SK-N-SH (cell line): ENCODE data around the gene ZNF747. TPM values are rescaled to one million over a fixed set of nuclear protein-coding genes. Genes with fewer than 3 reads are reported as not detected.
"Not testable (repeated sequence)": the region's sequence is repeated elsewhere in the genome, so short reads cannot be mapped to it uniquely, and the experiment has no call there.

Experiments used
- CTCF ChIA-PET: fragments of 300-600, 350-600 bp; formaldehyde crosslinking; extraction: SDS; loops from one replicate; lab custom pipeline; 2021; lab: Yijun Ruan, JAX
- POLR2A ChIA-PET: fragments of 350-600 bp; sonication (Branson Sonifier 250); formaldehyde crosslinking; extraction: SDS; loops from one replicate; lab custom pipeline; 2020; ENCODE audit warnings: antibody characterized with exemption, inconsistent platforms; lab: Yijun Ruan, JAX
- DNase-seq: peaks from one replicate; pipeline ENCODE4 v3.0.0; 2012
- H2AFZ ChIP-seq: fragments of 200-600 bp; sonication (generic); 2 replicates; pipeline ENCODE4 v1.8.1; 2016; ENCODE audit warnings: antibody characterized with exemption, mild to moderate bottlenecking, low read depth
- H3F3A ChIP-seq: fragments of 200-600 bp; sonication (generic); replicated peaks from 2 replicates; pipeline ENCODE3; 2016; ENCODE audit warnings: antibody characterized with exemption, mild to moderate bottlenecking; ENCODE audit not compliant: insufficient read depth
- H3K27ac ChIP-seq, 2 experiments: fragments of 200-500 bp in 1 of 2; fragments of 200-600 bp in 1 of 2; sonication (Bioruptor generic) in 1 of 2; sonication (generic), shearing (Covaris generic) in 1 of 2; 2 replicates each; pipeline versions ENCODE4 v1.5.1 to v1.6.1; 2014 to 2016; ENCODE audit warnings: low read depth in 2 of 2, inconsistent platforms in 1 of 2, low read length in 1 of 2, mild to moderate bottlenecking in 1 of 2, mixed read lengths in 1 of 2
- H3K27me3 ChIP-seq: fragments of 200-600 bp; sonication (generic), shearing (Covaris generic); 2 replicates; pipeline ENCODE4 v1.6.1; 2016; ENCODE audit warnings: mixed run types; ENCODE audit not compliant: insufficient read depth
- H3K36me3 ChIP-seq, 2 experiments: fragments of 200-500 bp in 1 of 2; fragments of 200-600 bp in 1 of 2; sonication (Bioruptor generic) in 1 of 2; sonication (generic) in 1 of 2; replicated peaks in 1 of 2; 2 replicates each; pipeline versions ENCODE3 to v1.5.1; 2014 to 2016; ENCODE audit warnings: low read length in 1 of 2, mild to moderate bottlenecking in 1 of 2; ENCODE audit not compliant: insufficient read depth in 2 of 2, control insufficient read depth in 1 of 2
- H3K4me1 ChIP-seq, 2 experiments: fragments of 200-500 bp in 1 of 2; fragments of 200-600 bp in 1 of 2; sonication (Bioruptor generic) in 1 of 2; sonication (generic), shearing (Covaris generic) in 1 of 2; 2 replicates each; pipeline versions ENCODE4 v1.5.1 to v1.6.1; 2014 to 2016; ENCODE audit warnings: low read depth in 1 of 2, low read length in 1 of 2, mixed run types in 1 of 2; ENCODE audit not compliant: insufficient read depth in 2 of 2, control insufficient read depth in 1 of 2
- H3K4me2 ChIP-seq: fragments of 200-600 bp; sonication (generic), shearing (Covaris generic); 2 replicates; pipeline ENCODE4 v1.6.1; 2017; ENCODE audit warnings: mixed run types
- H3K4me3 ChIP-seq, 2 experiments: fragments of 200-500 bp in 1 of 2; fragments of 200-600 bp in 1 of 2; sonication (Bioruptor generic) in 1 of 2; sonication (generic), shearing (Covaris generic) in 1 of 2; 2 replicates each; pipeline versions ENCODE4 v1.5.1 to v1.8.1; 2014 to 2016; ENCODE audit warnings: low read depth in 2 of 2, inconsistent platforms in 1 of 2, low read length in 1 of 2, mild to moderate bottlenecking in 1 of 2, mixed read lengths in 1 of 2, moderate library complexity in 1 of 2
- H3K79me2 ChIP-seq: fragments of 200-600 bp; sonication (generic); 2 replicates; pipeline ENCODE4 v1.8.1; 2017; ENCODE audit warnings: mild to moderate bottlenecking; ENCODE audit not compliant: insufficient read depth
- H3K9ac ChIP-seq: fragments of 200-600 bp; sonication (generic); 2 replicates; pipeline ENCODE4 v1.6.1; 2017; ENCODE audit warnings: mixed run types
- H3K9me2 ChIP-seq: fragments of 200-600 bp; sonication (generic); 2 replicates; pipeline ENCODE4 v1.6.1; 2017; ENCODE audit warnings: mixed run types
- H3K9me3 ChIP-seq: fragments of 200-600 bp; sonication (generic); 2 replicates; pipeline ENCODE4 v1.6.1; 2017; ENCODE audit warnings: mixed run types, mild to moderate bottlenecking, moderate library complexity
- H4K20me1 ChIP-seq: fragments of 200-600 bp; sonication (generic); 2 replicates; pipeline ENCODE4 v1.6.1; 2017; ENCODE audit warnings: mild to moderate bottlenecking, mixed run types; ENCODE audit not compliant: insufficient read depth
- FOXM1 ChIP-seq: IDR thresholded peaks from 2 replicates; pipeline ENCODE4 v1.4.0; 2012; ENCODE audit warnings: low read depth, mild to moderate bottlenecking
- GABPA ChIP-seq: IDR thresholded peaks from 2 replicates; pipeline ENCODE4 v1.4.0; 2012; ENCODE audit warnings: low read depth, mild to moderate bottlenecking
- IRF3 ChIP-seq: fragments of 150-350 bp; IDR thresholded peaks from 2 replicates; pipeline ENCODE4 v1.6.1; 2016; ENCODE audit warnings: mild to moderate bottlenecking, low read depth, low read length
- MAX ChIP-seq: IDR thresholded peaks from 2 replicates; pipeline ENCODE4 v1.4.0; 2012; ENCODE audit warnings: low read depth
- MEF2A ChIP-seq: IDR thresholded peaks from 2 replicates; pipeline ENCODE4 v1.4.0; 2012; ENCODE audit warnings: low read depth, borderline replicate concordance
- MXI1 ChIP-seq: IDR thresholded peaks from 2 replicates; pipeline ENCODE4 v1.6.1; 2012; ENCODE audit warnings: mild to moderate bottlenecking, low read depth, low read length, improper control_type of control experiment
- NFIC ChIP-seq: IDR thresholded peaks from 2 replicates; pipeline ENCODE4 v1.4.0; 2012; ENCODE audit warnings: borderline replicate concordance
- POLR2AphosphoS5 ChIP-seq: IDR thresholded peaks from 2 replicates; pipeline ENCODE4 v1.6.1; 2012; ENCODE audit warnings: low read depth, low read length
- RXRA ChIP-seq: IDR thresholded peaks from 2 replicates; pipeline ENCODE4 v1.4.0; 2012; ENCODE audit warnings: low read depth, mild to moderate bottlenecking, borderline replicate concordance
- TCF12 ChIP-seq: IDR thresholded peaks from 2 replicates; pipeline ENCODE4 v1.4.0; 2012
- TEAD4 ChIP-seq: IDR thresholded peaks from 2 replicates; pipeline ENCODE4 v1.4.0; 2012; ENCODE audit warnings: mild to moderate bottlenecking, borderline replicate concordance; ENCODE audit not compliant: insufficient read depth
- WGBS: methylation state at CpG from one replicate; pipeline ENCODE4 v1.1.6; 2017; ENCODE audit warnings: low lambda C conversion rate; 5-methylcytosine and 5-hydroxymethylcytosine counted together
- polyA plus RNA-seq, 3 experiments: library from polyadenylated mRNA; depleted of rRNA; stranded (reverse); fragments of >200 nt; gene quantifications; 2 replicates each; pipeline ENCODE4 v1.2.3, GENCODE V29; 2012
- TF ChIP-seq, protein P1 (sequence below): fragments of 150-350 bp; IDR thresholded peaks from 2 replicates; pipeline ENCODE4 v1.6.1; 2017; ENCODE audit warnings: antibody characterized with exemption, low read length, low read depth, borderline replicate concordance

ZNF747 gene
- polyA plus RNA-seq, 1 of the 3 experiments (the other 2 are of a cell fraction), result 5.8 TPM

DNA sequence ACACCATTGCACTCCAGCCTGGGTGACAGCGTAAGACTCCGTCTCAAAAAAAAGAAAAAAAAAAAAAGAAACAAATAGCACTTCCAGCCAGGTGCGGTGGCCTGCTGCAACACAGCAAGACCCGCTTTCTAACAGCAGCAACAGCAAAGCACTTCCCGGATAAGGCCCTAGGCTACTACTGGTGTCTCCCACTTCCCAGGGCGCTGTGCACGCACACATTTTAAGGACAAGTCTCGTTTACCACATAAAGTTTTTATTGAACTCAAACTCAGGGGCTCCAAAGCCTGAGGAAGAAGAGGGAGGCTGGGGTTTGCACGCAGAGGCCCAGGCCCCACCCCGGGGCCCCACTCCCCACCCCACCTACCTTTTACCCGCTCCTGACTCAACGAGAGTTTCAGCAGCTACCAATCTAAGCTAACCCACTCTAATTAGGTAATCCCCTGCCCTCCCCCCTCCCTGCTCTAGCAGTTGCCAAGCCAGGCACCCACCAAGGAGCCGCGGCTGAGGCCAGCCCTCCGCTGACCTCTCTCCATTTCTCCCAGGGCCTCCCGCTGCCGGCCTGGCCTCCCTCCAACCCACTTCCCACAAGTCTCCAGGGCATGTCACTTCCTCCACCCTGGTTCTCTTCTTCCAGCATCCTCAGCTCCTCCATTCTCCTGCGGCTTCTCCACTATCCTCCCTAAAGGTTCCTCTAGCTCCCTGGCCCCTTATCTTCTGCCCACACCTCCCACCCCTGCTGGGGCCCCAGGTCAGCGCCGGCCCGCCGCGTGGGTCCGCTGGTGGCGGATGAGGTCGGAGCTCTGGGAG lies 10.7 kb downstream of the ZNF747 start:
- H3F3A ChIP-seq, result no peaks in the 10 kb centered on the region
- H3K4me3 ChIP-seq, result no peak overlapping the region
- H3K27me3 ChIP-seq, result no peaks in the 10 kb centered on the region
- no peaks in the 10 kb centered on the region for H3K9me3 ChIP-seq
- no peaks in the 10 kb centered on the region for H4K20me1 ChIP-seq
- DNase-seq, result no peak
- H3K9me2 ChIP-seq, result no peaks in the 10 kb centered on the region
- H3K27ac ChIP-seq, result no peak overlapping the region
- H3K79me2 ChIP-seq, result no peaks in the 10 kb centered on the region
- H3K4me2 ChIP-seq, result no peak overlapping the region
- CTCF ChIA-PET, result interaction anchor here (0.9 to 2.5 kb wide), 5 partner anchors 11 to 94 kb away, joined by 3 to 12 read pairs (median 3); partner anchors contain the start of genes DCTPP1 and ZNF747
- H3K9ac ChIP-seq, result no peak overlapping the region
- H3K36me3 ChIP-seq, result peaks cover 0 to 6% of the 10 kb centered on the region in 2 experiments
- H2AFZ ChIP-seq, result no peak overlapping the region
- WGBS, result 92% methylated on average over 26 of the region's 26 CpGs
- TF ChIP-seq MEF2A (no peak), POLR2AphosphoS5 (0 out of 2 replicates have a peak, but pooled peaks have one; percentile 5), TEAD4 (no peak)
- POLR2A ChIA-PET, result interaction anchor here (0.6 to 2.1 kb wide), 3 partner anchors 8 to 67 kb away, joined by 3 to 5 read pairs (median 4); no protein-coding TSS in a partner anchor
- H3K4me1 ChIP-seq, result peaks cover 6 to 11% of the 10 kb centered on the region in 2 experiments; a peak in 3 of 4 replicates

GRCh38 chr16:30522702-30523463 lies 11.8 kb downstream of the ZNF747 start:
- H3K36me3 ChIP-seq, H2AFZ ChIP-seq, H3K9me2 ChIP-seq, H3K9ac ChIP-seq, H3K4me3 ChIP-seq, H3K79me2 ChIP-seq, H3K4me2 ChIP-seq, H3K27me3 ChIP-seq, H3F3A ChIP-seq, H3K27ac ChIP-seq, H4K20me1 ChIP-seq, H3K9me3 ChIP-seq, H3K4me1 ChIP-seq, DNase-seq: not testable (repeated sequence)
- ChIA-PET POLR2A (interaction anchor here (0.6 kb wide), 1 partner anchor 871 kb away, joined by 5 read pairs; no protein-coding TSS in a partner anchor), CTCF (interaction anchor here (1.6 kb wide), 1 partner anchor 93 kb away, joined by 3 read pairs; the partner anchor contains the start of gene DCTPP1)
- 93% methylated on average over 11 of the region's 12 CpGs for WGBS

DNA sequence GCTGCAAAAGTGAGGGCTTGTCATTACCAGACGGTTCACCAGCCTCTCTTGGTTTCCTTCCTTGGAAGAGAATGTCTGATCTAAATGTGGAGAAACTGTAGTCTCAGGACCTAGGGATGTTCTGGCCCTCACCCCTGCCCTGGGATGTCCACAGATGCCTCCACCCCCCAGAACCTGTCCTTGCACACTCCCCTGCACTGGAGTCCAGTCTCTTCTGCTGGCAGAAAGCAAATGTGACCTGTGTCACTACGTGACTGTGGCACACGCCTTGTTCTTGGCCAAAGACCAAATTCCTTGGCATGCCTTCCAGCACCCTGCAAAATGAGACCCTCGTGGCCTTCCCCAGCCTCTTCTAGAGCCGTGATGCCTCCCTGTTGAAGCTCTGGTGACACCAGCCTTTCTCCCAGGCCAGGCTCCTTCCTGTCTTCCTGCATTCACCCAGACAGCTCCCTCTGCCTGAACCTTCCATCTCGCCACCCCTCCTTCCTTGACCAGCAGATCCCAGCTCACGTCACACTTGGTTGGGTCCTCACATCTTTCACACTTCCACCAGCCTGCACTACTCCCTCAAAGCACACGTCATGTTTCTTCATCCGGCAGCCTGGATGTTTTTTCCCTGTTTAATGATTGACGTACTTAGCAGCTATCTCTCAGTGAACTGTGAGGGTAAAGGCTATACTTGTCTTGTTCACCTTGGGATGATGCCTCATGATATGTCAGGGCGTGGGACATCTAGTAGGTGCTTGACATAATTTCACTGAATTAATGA lies 12.6 kb downstream of the ZNF747 start:
- no peaks in the 10 kb centered on the region for H3K9me3 ChIP-seq
- H3K9ac ChIP-seq, result no peak overlapping the region
- H3F3A ChIP-seq, result no peaks in the 10 kb centered on the region
- ChIA-PET POLR2A (interaction anchor here (0.6 kb wide), 1 partner anchor 871 kb away, joined by 5 read pairs; no protein-coding TSS in a partner anchor), CTCF (no interaction called here)
- no peaks in the 10 kb centered on the region for H3K79me2 ChIP-seq
- TF ChIP-seq TEAD4 (no peak), NFIC (no peak), GABPA (no peak), MEF2A (no peak), MXI1 (no peak), RXRA (no peak), POLR2AphosphoS5 (no peak), MAX (no peak), TCF12 (no peak), FOXM1 (no peak), IRF3 (no peak)
- TF ChIP-seq, protein P1, sequence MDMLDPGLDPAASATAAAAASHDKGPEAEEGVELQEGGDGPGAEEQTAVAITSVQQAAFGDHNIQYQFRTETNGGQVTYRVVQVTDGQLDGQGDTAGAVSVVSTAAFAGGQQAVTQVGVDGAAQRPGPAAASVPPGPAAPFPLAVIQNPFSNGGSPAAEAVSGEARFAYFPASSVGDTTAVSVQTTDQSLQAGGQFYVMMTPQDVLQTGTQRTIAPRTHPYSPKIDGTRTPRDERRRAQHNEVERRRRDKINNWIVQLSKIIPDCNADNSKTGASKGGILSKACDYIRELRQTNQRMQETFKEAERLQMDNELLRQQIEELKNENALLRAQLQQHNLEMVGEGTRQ, result no peak
- no peak overlapping the region for H3K27ac ChIP-seq
- peaks cover 0 to 6% of the 10 kb centered on the region in 2 experiments for H3K36me3 ChIP-seq
- H2AFZ ChIP-seq, result no peak overlapping the region
- no peak for DNase-seq
- H3K27me3 ChIP-seq, result no peaks in the 10 kb centered on the region
- peaks cover 0 to 4% of the 10 kb centered on the region in 2 experiments; a peak in 1 of 4 replicates for H3K4me1 ChIP-seq
- H4K20me1 ChIP-seq, result no peaks in the 10 kb centered on the region
- 89% methylated on average over 9 of the region's 11 CpGs for WGBS
- H3K4me2 ChIP-seq, result no peak overlapping the region
- H3K9me2 ChIP-seq, result no peaks in the 10 kb centered on the region
- H3K4me3 ChIP-seq, result no peak overlapping the region
